PC-3 (cell line): ENCODE results near the gene CDC34. TPM values are rescaled to one million over a fixed set of nuclear protein-coding genes. Genes with fewer than 3 reads are reported as not detected.

Experiments
- ATAC-seq: fragments of 200-7000 bp; cut with Tn5 transposase; 2 replicates; pipeline ENCODE4 v1.9.1; 2020; ENCODE audit warnings: mild to moderate bottlenecking, moderate library complexity
- BruUV-seq: library from RNA; stranded (reverse); fragments of 400-500 nt; replicated peaks from 2 replicates; lab custom pipeline; 2021; lab: Mats Ljungman, UMichigan
- CTCF ChIA-PET: fragments of 300-600 bp; sonication (Branson Sonifier 250); formaldehyde crosslinking; loops from one replicate; lab custom pipeline; 2022; ENCODE audit warnings: antibody characterized with exemption; lab: Charles Lee
- POLR2A ChIA-PET: fragments of 300-600 bp; sonication (Branson Sonifier 250); formaldehyde crosslinking; loops from one replicate; lab custom pipeline; 2022; ENCODE audit warnings: antibody characterized with exemption; ENCODE audit not compliant: unreplicated experiment; lab: Charles Lee
- DNase-seq: peaks from one replicate; pipeline ENCODE4 v3.0.0-alpha.2; 2015
- H2AFZ ChIP-seq: fragments of 300-600 bp; sonication (generic); 2 replicates; pipeline ENCODE4 v1.6.0; 2016; ENCODE audit warnings: antibody characterized with exemption, low read length
- H3F3A ChIP-seq: fragments of 300-600 bp; sonication (generic); one replicate; pipeline ENCODE4 v1.6.0; 2017; ENCODE audit warnings: antibody characterized with exemption, low read length, control low read depth, mild to moderate bottlenecking; ENCODE audit not compliant: unreplicated experiment
- H3K27ac ChIP-seq: fragments of 300-600 bp; sonication (generic); 2 replicates; pipeline ENCODE4 v1.5.1; 2016; ENCODE audit warnings: mild to moderate bottlenecking, low read length
- H3K27me3 ChIP-seq: fragments of 300-600 bp; sonication (generic); 2 replicates; pipeline ENCODE4 v1.6.1; 2016; ENCODE audit warnings: low read length, mixed read lengths
- H3K36me3 ChIP-seq: fragments of 300-600 bp; sonication (generic); 2 replicates; pipeline ENCODE4 v1.6.1; 2016; ENCODE audit warnings: low read depth, mixed run types, low read length, mixed read lengths
- H3K4me1 ChIP-seq: fragments of 300-600 bp; sonication (generic); 2 replicates; pipeline ENCODE4 v1.5.1; 2016; ENCODE audit warnings: low read length; ENCODE audit not compliant: insufficient read depth
- H3K4me2 ChIP-seq: fragments of 300-600 bp; sonication (generic); 2 replicates; pipeline ENCODE4 v1.6.0; 2016; ENCODE audit warnings: low read length
- H3K4me3 ChIP-seq: fragments of 300-600 bp; sonication (generic); 2 replicates; pipeline ENCODE4 v1.5.1; 2016; ENCODE audit warnings: mild to moderate bottlenecking, low read length, mixed read lengths
- H3K79me2 ChIP-seq: fragments of 300-600 bp; sonication (generic); 2 replicates; pipeline ENCODE4 v1.6.1; 2017; ENCODE audit warnings: low read length, mixed read lengths
- H3K9ac ChIP-seq: fragments of 300-600 bp; sonication (generic); 2 replicates; pipeline ENCODE4 v1.6.0; 2016; ENCODE audit warnings: mild to moderate bottlenecking, low read length
- H3K9me2 ChIP-seq: fragments of 300-600 bp; sonication (generic); replicated peaks from 2 replicates; pipeline ENCODE4 v1.6.1; 2016; ENCODE audit warnings: mixed run types, low read length, mixed read lengths
- H3K9me3 ChIP-seq: fragments of 300-600 bp; sonication (generic); 2 replicates; pipeline ENCODE4 v1.6.1; 2016; ENCODE audit warnings: low read length, mixed read lengths
- H4K20me1 ChIP-seq: fragments of 300-600 bp; sonication (generic); 2 replicates; pipeline ENCODE4 v1.6.1; 2016; ENCODE audit warnings: low read length, mixed read lengths
- CTCF ChIP-seq: fragments of 300-600 bp; sonication (generic); conservative IDR thresholded peaks from 2 replicates; pipeline ENCODE4 v1.5.1; 2017; ENCODE audit warnings: antibody characterized with exemption, low read depth, mild to moderate bottlenecking, low read length
- EZH2 ChIP-seq: fragments of 300-600 bp; sonication (generic); IDR thresholded peaks from one replicate; pipeline ENCODE4 v1.6.1; 2017; ENCODE audit warnings: antibody characterized with exemption, mild to moderate bottlenecking, low read length; ENCODE audit not compliant: unreplicated experiment
- EZH2phosphoT487 ChIP-seq: fragments of 300-600 bp; sonication (generic); IDR thresholded peaks from 2 replicates; pipeline ENCODE4 v1.6.1; 2018; ENCODE audit warnings: mild to moderate bottlenecking, antibody characterized with exemption, low read length, borderline replicate concordance
- intact Hi-C: fragments of 100-400 bp; cut with micrococcal nuclease; formaldehyde crosslinking; loops from 2 replicates; pipeline ENCODE4 v1.9.0; 2023
- total RNA-seq: library from RNA; depleted of rRNA; stranded (reverse); fragments of >200 nt; gene quantifications from 2 replicates; pipeline ENCODE4 v1.2.3, GENCODE V29; 2014

The CDC34 gene
- total RNA-seq, 1 experiment from 2014 or later: 119 TPM

- H3K9ac ChIP-seq: no peak overlapping the region
- ChIA-PET POLR2A (no interaction called here), CTCF (no interaction called here)
- H3K27ac ChIP-seq: no peak overlapping the region
- DNase-seq: no peak
- H3F3A ChIP-seq: no peaks in the 10 kb centered on the region
- TF ChIP-seq EZH2phosphoT487 (no peak), EZH2 (no peak), CTCF (no peak)
- no peak overlapping the region for H2AFZ ChIP-seq
- H3K4me2 ChIP-seq: no peak overlapping the region
- H4K20me1 ChIP-seq: no peaks in the 10 kb centered on the region
- no peak overlapping the region for H3K4me3 ChIP-seq
- no peaks in the 10 kb centered on the region for H3K4me1 ChIP-seq
- H3K9me2 ChIP-seq: no peaks in the 10 kb centered on the region
- no TSS peak for BruUV-seq
- intact Hi-C loops: no loop called here
- peaks cover 2% of the 10 kb centered on the region for H3K79me2 ChIP-seq
- no peaks in the 10 kb centered on the region for H3K27me3 ChIP-seq
- 0 out of 2 replicates have a peak, but pooled peaks cover 11% of the 10 kb centered on the region for H3K36me3 ChIP-seq
- H3K9me3 ChIP-seq: no peaks in the 10 kb centered on the region
- no peak for ATAC-seq
These were observed 9.5 kb downstream of the CDC34 start for GRCh38 chr19:540867-541637.

DNA sequence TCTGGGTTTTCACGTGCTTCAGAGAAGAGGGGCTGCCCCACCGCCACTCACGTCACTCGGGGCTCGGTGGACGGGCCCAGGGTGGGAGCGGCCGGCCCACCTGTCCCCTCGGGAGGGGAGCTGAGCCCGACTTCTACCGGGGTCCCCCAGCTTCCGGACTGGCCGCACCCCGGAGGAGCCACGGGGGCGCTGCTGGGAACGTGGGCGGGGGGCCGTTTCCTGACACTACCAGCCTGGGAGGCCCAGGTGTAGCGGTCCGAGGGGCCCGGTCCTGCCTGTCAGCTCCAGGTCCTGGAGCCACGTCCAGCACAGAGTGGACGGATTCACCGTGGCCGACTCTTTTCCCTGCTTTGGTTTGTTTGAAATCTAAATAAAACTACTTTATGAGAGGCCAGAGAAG lies 10.1 kb downstream of the CDC34 start:
- no TSS peak for BruUV-seq
- intact Hi-C loops: no loop called here
- CTCF ChIA-PET: no interaction called here

More for the DNA sequence above, 10.1 kb downstream of the CDC34 start:
- H2AFZ ChIP-seq: no peak overlapping the region
- no peak for DNase-seq
- no peaks in the 10 kb centered on the region for H3F3A ChIP-seq
- no peaks in the 10 kb centered on the region for H3K4me1 ChIP-seq
- ATAC-seq: no peak
- no peak overlapping the region for H3K9ac ChIP-seq
- H4K20me1 ChIP-seq: no peaks in the 10 kb centered on the region
- H3K9me3 ChIP-seq: no peaks in the 10 kb centered on the region
- 0 out of 2 replicates have a peak, but pooled peaks cover 5% of the 10 kb centered on the region for H3K36me3 ChIP-seq
- no peak overlapping the region for H3K27ac ChIP-seq
- no peak overlapping the region for H3K4me3 ChIP-seq
- TF ChIP-seq EZH2: no peak
- no peak for TF ChIP-seq EZH2phosphoT487
- TF ChIP-seq CTCF: no peak
- H3K4me2 ChIP-seq: no peak overlapping the region
- no peaks in the 10 kb centered on the region for H3K9me2 ChIP-seq
- no peaks in the 10 kb centered on the region for H3K79me2 ChIP-seq
- no peaks in the 10 kb centered on the region for H3K27me3 ChIP-seq
- POLR2A ChIA-PET: no interaction called here
